NOMO-1 treated with DMSO at 0.1 percent for 48 hours (cell line): ENCODE results near the gene DDX60.
A peak's percentile ranks its signal among the peaks of the same experiment; 100 is the strongest.
"Not testable (repeated sequence)": the region's sequence is repeated elsewhere in the genome, so short reads cannot be mapped to it uniquely, and the experiment has no call there.

Experiments
- DNase-seq: peaks from one replicate; lab custom pipeline; 2025; ENCODE audit not compliant: unreplicated experiment; lab: John Stamatoyannopoulos, UW

The DDX60 gene

DNA sequence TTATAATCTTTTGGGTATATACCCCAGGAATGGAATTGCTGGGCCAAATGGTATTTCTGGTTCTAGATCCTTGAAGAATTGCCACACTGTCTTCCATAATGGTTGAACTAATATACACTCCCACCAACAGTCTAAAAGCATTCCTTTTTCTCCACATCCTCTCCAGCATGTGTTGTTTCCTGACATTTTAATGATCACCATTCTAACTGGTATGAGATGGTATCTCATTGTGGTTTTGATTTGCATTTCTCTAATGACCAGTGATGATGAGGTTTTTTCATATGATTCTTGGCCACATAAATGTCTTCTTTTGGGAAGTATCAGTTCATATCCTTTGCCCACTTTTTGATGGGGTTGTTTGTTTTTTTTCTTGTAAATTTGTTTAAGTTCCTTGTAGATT, 105.0 kb downstream of the DDX60 start:
- not testable (repeated sequence) for DNase-seq

DNA sequence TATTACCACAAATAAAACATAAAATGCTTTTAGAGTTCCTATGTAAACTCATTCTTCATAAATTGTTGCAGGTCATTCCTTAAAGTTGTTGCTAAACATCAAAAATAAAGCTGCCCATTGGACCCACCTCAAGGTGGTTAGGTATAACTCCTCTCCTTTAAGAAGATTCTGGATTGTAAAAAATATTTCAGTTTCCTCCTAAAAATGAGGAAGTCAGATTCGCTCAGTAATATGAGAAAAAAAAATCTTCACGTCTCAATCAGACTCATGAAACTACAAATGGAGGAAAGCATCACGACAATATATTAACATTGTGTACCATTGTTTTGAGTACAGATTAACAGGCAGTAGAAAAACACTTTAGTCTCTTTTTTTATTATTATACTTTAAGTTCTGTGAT, 105.9 kb downstream of the DDX60 start:
- DNase-seq: peak; percentile 34

DNA sequence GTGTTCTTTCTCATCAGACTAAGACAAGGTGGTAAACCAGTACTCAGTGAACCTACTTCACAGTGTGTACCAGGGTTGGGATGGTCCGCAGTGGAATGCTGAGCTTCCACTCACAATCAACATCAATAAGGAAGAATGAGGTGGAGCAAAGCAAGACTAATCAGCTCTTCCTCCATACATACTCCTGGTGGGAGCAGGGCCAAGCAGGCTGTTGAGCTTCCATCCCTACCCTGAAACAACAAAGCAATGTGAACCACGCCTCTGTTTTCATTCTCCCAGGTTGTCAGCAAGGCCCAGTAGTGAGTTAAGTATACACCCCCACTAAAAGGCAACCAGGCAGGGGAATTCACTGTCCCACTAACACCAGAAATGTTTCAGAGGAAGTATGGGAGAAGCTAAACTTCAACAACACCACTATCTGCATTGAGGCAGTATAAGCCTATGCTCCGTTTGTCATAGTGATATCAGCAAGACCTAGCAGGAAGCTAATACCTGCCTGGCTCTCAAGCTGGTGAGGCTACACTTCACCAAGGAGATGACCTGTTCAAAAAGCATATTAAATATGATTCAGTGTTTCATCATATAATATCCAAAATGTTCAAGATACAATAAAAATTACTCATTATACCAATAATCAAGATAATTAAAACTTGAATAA, 109.5 kb downstream of the DDX60 start:
- no peak for DNase-seq

DNA sequence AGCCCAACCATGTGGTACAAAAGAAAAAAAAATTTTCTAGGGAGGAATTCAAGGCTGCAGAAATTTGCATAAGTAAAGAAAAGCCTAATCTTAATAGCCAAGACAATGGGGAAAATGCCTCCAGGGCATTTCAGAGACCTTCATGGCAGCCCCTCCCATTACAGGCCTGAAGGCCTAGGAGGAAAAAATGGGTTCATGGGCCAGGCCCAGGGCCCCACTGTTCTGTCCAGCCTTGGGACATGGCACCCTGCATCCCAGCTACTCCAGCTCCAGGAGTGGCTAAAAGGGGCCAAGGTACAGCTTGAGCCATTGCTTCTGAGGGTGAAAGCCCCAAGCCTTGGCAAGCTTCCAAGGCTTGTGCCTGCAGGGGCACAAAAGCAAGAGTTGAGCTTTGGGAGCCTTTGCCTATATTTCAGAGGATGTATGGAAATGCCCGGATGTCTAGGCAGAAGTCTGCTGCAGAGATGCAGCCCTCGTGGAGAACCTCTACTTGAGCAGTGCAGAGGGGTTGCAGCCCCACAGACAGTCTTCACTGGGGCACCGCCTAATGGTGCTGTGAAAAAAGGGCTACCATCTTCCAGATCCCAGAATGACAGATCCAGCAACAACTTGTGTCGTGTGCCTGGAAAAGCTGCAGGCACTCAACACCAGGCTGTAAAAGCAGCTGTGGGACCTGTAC, 115.2 kb downstream of the DDX60 start:
- DNase-seq: no peak

DNA sequence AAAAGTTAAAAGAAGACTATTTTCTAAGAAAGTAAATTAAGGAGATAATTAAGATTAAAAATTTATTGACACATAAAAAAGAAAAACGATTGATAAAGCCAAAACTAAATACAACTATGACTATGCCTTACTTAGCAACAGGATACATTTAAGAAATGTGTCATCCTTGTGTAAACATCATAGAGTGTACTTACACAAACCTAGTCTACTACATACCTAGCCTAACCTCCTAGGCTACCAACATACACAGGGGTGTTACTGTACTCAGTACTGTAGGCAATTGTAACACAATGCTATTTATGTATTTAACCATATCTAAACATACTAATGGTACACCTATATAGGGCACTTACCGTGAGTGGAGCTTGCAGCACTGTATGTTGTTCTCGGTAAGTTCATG, 117.9 kb downstream of the DDX60 start:
- DNase-seq: no peak

DNA sequence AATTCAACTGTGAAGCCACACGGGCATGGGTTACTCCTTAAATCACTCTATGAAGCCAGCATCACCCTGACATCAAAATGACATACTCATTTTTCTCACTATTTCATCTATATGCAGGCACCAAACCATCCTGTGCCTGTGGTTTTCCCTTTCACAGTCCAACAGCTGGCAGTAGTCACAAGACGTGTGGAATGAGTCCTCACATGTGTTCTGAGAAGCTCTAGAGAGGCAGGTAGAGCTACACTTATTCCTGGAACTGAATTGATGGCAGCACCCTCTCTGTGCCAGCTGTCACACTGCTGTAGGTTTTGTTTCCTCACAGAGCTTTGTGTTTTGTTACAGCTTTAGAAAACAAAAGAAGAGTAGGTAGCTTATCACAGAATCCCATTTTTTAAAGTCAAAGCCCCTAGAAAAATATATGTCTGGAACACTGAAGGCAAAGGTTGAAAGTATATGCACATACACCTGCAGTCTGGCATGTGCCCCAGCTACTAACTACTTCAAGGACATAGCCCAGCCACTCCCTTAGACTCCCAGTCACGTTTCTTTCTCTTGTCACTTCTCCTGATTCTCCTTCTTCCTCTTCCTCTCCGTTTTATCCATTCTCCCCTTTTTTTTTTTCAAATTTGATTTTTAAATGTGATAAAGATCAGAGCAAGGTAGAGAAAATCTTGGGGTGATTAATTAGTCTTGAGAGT, 119.1 kb downstream of the DDX60 start:
- DNase-seq: no peak

DNA sequence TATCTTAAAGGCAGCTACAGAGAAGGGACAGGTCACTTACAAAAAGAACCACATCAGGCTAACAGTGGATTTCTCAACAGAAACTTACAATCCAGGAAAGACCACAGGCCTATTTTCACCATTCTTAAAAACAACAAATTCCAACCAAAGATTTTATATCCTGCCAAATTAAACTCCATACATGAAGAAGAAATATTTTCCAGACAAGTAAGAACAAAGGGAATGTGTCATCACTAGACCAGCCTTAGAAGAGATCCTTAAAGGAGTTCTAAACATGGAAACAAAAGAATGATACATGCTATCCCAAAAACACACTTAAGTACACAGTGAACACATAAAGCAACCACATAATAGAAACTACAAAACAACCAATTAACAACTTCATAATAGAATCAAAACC, 120.6 kb downstream of the DDX60 start:
- no peak for DNase-seq

DNA sequence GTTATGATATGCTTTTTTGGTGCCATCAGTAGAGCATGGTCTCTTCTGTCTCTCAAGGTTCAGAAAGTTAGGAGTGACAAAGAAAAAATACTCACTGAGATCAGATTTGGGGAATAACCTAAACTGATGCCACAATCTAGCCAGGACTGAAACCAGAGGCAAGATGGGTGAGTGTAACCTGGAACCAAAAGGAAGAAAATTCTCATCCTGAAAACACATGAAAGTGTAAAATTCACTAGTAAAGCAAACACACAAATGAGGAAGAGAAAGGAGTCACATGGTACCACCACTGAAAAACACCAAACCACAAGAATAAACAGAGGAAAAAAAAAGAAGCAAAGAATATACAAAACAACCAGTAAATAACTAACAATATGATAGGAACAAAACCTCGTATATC, 129.8 kb downstream of the DDX60 start:
- no peak for DNase-seq

DNA sequence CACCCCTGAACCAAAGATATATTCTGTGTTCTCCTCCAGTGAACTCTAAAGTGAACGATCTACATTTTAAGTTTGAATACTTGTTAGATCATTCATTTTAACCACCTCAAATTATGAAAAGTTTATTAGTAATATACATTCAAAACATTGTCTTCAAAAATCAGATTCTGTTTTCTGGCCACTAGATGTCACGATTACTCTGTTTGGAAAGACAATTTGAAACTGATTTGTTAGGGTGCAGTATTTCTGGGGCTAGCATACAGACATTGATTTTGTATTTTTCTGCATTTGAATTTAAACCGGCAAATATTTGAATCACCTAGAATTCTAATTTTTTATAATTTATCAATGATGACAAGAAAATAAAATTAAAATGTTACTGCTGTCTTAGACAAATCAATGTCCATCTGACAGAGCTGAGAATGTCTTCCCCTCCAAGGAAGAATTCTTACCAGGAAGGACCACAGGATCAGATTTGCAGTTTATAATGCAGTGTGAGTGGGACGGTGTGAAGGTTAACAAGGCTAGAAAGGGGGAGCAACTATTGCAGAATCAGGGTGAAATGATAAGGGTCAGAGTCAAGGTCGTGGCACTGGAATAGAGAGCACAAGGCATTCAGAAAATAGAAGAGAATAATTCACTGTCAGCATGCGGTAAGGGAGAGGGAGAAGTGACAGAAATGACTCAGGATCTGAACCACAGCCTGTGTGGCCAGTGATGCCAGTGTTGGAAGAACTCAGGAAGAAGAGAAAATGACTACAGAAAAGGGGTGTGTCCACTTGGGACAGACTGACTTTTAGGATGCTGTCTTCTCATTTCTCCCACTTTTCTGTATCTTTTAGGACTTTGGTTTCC, 134.6 kb downstream of the DDX60 start:
- DNase-seq: peak; percentile 42

DNA sequence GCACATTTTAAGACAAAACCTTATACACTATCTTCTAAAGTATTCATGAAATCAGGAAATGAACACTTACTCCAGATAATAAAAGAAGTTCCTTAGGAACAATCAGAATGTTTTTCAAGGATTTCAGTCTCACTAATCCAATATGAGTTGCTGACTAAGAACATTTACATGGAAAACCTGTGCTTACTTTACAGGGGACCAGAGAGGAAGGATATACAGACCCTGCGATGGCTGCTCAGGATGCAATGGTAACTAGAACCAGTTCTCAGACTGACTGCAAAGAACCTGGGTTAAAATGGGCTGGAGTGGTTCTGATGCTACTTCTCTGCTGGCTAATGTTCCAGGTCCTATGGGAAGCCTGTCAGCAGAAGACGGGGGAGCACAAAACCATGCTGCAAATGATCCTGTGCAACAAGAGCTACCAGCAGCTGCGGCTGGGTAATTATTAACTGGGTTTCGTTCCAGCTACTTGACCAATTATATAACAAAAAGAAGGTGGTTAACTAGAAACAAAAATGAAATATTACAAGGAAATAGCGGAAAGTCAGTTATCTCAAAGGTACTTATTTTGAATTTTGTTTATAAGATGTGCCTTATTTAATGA, 140.9 kb downstream of the DDX60 start:
- no peak for DNase-seq

DNA sequence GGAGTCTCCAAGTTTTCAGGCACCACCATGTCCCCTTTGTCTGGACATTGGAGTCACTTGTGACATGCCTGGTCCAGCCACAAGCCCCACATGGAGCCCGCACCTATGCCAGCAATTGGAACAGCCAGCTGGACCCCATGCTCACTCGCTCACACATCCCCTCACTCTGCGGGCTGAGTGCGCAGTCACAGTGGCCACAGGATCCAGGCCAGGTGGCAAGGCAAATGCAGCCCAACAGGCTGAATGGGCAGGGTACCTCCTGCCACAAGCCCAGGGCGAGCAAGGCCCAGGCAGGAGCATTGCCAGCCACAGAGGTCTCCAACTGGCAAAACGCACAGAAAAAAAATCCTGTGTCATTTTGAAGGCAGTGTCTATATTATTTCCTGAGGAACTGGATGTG, 144.2 kb downstream of the DDX60 start:
- DNase-seq: no peak

DNA sequence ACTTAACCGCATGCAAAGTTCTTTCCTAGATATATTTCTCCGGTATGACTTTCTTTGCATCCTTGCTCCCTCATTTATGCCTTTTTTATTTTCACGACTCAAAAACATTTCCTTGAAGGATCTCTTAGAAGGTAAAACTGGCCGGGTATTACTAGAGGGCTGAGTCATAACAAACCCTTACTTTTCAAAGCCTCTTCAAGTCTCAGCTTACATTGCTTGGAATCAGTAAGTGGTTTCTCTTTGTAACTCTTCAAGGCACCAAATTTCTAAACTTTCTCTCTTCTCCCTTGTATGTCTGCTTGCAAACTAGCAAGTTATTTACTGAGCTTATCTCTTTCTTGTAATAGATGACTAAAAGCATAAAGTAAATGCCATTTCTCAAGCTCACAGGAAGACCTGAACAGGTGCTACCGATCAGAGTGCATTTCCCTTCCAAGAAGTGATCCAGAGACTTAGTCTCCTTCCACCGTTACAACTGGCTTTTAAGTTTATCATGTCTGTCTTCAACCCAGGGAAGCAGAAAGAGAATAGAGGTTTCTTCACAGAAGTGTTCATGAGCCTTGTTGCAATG, 150.8 kb downstream of the DDX60 start:
- DNase-seq: no peak
